ENCODE measurements around the gene IQUB. TPM values are rescaled to one million over a fixed set of nuclear protein-coding genes. Genes with fewer than 3 reads are reported as not detected.

IQUB gene
- total and polyA plus RNA-seq, 2 donors = 0.22 to 1.5 TPM

Small RNAs within 50 kb of the gene (small RNA-seq; reads per million reads assigned to genes)
- gene RNU6-296P = not detected

Other genes with a start within 250 kb of the IQUB start
- gene NDUFA5, start 23.2 kb upstream of the IQUB start, total RNA-seq = 123 TPM
- 92.9 TPM for gene NDUFA5, start 23.2 kb upstream of the IQUB start, polyA plus RNA-seq
- gene ASB15, start 67.2 kb upstream of the IQUB start, total RNA-seq = 0.11 TPM
- not detected for gene ASB15, start 67.2 kb upstream of the IQUB start, polyA plus RNA-seq
- 5.4 TPM for gene LMOD2, start 121.3 kb upstream of the IQUB start, total RNA-seq
- gene LMOD2, start 121.3 kb upstream of the IQUB start, polyA plus RNA-seq = not detected
- 56.3 TPM for gene WASL, start 214.4 kb upstream of the IQUB start, total RNA-seq
- 31.3 TPM for gene WASL, start 214.4 kb upstream of the IQUB start, polyA plus RNA-seq

Measured in urinary bladder (tissue), 2 donors.